Progenitor cell of endocrine pancreas (in vitro differentiated cells): Measurements from ENCODE around the gene PPP1R16B. TPM values are rescaled to one million over a fixed set of nuclear protein-coding genes. Genes with fewer than 3 reads are reported as not detected.
"Not testable (repeated sequence)": the region's sequence is repeated elsewhere in the genome, so short reads cannot be mapped to it uniquely, and the experiment has no call there.

Experiments used
- DNase-seq: peaks from one replicate; pipeline ENCODE4 v3.0.0; 2021; ENCODE audit warnings: low spot score; ENCODE audit not compliant: unreplicated experiment
- H3K27ac Mint-ChIP-seq: 2 replicates; pipeline ENCODE4 v1.8.0; 2021; ENCODE audit warnings: mild to moderate bottlenecking, moderate library complexity, mixed read lengths
- H3K27me3 Mint-ChIP-seq: 2 replicates; pipeline ENCODE4 v1.8.0; 2021; ENCODE audit warnings: mixed read lengths
- H3K36me3 Mint-ChIP-seq: 2 replicates; pipeline ENCODE4 v1.8.0; 2022; ENCODE audit warnings: mixed read lengths; ENCODE audit not compliant: insufficient read depth
- H3K4me1 Mint-ChIP-seq: 2 replicates; pipeline ENCODE4 v1.8.0; 2021; ENCODE audit warnings: low read depth, mixed read lengths
- H3K4me3 Mint-ChIP-seq: 2 replicates; pipeline ENCODE4 v1.8.0; 2021; ENCODE audit warnings: low read depth, mild to moderate bottlenecking, moderate library complexity, mixed read lengths
- H3K9me3 Mint-ChIP-seq: 2 replicates; pipeline ENCODE4 v1.8.0; 2021; ENCODE audit warnings: low read depth, mixed read lengths
- CTCF ChIP-seq: fragments of 200-600 bp; sonication (generic); IDR thresholded peaks from one replicate; pipeline ENCODE4 v1.5.0; 2021; ENCODE audit warnings: antibody characterized with exemption, mild to moderate bottlenecking; ENCODE audit not compliant: unreplicated experiment
- total RNA-seq: library from RNA; stranded (reverse); gene quantifications from 2 replicates; pipeline ENCODE4 v1.2.1, GENCODE V29; 2021

The PPP1R16B gene
- total RNA-seq, 1 donor from 2014 or later, result not detected

DNA sequence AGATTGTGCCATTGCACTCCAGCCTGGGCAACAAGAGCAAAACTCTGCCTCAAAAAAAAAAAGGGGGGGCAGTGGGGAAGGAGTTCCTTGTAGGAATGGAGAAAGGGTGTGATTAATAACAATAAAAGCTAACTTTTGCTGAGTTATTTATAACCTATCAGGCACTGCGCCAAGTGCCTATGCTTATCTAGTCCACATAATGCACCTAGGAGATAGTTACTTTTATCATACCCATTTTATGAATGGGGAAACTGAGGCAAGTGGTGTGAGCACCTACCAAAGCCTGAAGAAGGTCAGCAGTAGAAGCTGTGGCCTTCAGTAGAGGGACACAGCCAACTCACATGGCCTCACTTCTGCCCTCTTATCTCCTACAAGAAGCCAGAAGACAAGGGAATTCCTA lies 13.6 kb upstream of the PPP1R16B start:
- no peak for TF ChIP-seq CTCF
- Mint-ChIP-seq H3K4me3 (no peak overlapping the region), H3K27me3 (peaks cover 3% of the 10 kb centered on the region), H3K9me3 (no peaks in the 10 kb centered on the region), H3K27ac (no peak overlapping the region), H3K36me3 (no peaks in the 10 kb centered on the region), H3K4me1 (no peaks in the 10 kb centered on the region)
- no peak for DNase-seq

- H3K4me3 Mint-ChIP-seq, H3K27me3 Mint-ChIP-seq, H3K36me3 Mint-ChIP-seq, H3K4me1 Mint-ChIP-seq, H3K27ac Mint-ChIP-seq, DNase-seq, H3K9me3 Mint-ChIP-seq: not testable (repeated sequence)
These were observed 11.4 kb upstream of the PPP1R16B start for GRCh38 chr20:38794057-38794456.

DNA sequence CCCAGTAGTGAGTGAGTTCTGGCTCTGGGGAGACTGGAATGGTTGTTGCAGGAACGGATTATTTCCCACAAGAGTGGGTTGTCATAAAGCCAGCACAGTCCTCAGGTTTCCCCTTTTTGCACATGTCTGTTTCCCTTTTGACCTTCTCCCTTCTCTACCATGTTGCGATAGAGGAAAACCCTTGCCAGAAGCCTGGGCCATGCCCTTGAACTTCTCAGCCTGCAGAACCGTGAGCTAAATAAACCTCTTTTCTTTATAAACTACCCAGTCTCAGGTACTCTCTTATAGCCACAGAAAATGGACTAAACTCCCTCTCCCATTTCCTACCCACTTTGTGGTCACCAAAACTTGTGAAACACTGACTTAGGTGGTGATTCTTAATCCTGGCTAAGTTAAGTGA lies 7.2 kb upstream of the PPP1R16B start:
- Mint-ChIP-seq H3K27ac (no peak overlapping the region), H3K36me3 (no peaks in the 10 kb centered on the region), H3K4me1 (no peaks in the 10 kb centered on the region), H3K9me3 (no peaks in the 10 kb centered on the region), H3K27me3 (peaks cover 10% of the 10 kb centered on the region), H3K4me3 (no peak overlapping the region)
- TF ChIP-seq CTCF, result no peak
- no peak for DNase-seq

DNA sequence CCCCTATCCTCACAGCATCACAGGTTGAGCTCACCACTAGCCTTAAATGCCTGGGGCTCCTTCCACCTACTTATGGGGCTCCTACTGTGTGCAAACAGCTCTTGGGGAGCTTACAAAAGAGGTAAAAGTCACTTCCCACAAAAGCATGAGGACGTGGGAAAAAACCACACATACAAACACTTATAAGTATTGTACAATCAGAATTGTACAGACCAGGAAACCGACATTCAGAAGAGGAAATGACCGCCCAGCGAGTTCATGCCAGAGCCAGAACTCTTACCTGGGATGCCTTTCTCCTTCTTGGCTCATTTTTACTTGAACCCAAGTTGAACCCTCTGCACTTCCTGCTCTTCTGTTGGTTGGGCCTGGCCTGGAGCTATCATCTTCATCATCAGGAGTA lies 6.3 kb upstream of the PPP1R16B start:
- peaks cover 17% of the 10 kb centered on the region for H3K27me3 Mint-ChIP-seq
- no peak overlapping the region for H3K4me3 Mint-ChIP-seq
- no peak for DNase-seq
- H3K4me1 Mint-ChIP-seq, result no peaks in the 10 kb centered on the region
- H3K36me3 Mint-ChIP-seq, result no peaks in the 10 kb centered on the region
- H3K9me3 Mint-ChIP-seq, result no peaks in the 10 kb centered on the region
- no peak for TF ChIP-seq CTCF
- no peak overlapping the region for H3K27ac Mint-ChIP-seq

DNA sequence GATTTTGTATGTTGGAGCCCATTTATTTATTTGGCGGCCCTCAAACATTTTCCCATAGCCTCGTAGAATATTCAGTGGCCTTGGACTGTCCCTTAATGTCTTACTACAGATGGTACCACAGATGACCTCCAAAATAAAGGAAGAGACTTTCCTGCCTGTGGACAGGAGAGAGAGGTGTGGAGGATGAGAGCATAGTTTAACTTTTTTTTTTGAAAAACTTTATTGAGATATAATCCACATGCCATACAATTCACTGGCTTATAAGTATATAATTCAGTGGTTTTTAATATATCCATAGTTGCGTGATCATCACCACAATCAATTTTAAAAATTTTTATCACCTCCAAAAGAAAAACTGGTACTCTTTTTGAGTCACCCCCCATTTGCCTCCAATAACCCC lies 4.6 kb upstream of the PPP1R16B start:
- no peaks in the 10 kb centered on the region for H3K4me1 Mint-ChIP-seq
- H3K9me3 Mint-ChIP-seq, result no peaks in the 10 kb centered on the region
- no peaks in the 10 kb centered on the region for H3K36me3 Mint-ChIP-seq
- H3K27ac Mint-ChIP-seq, result no peak overlapping the region
- TF ChIP-seq CTCF, result no peak
- DNase-seq, result no peak
- H3K27me3 Mint-ChIP-seq, result peaks cover 31% of the 10 kb centered on the region
- no peak overlapping the region for H3K4me3 Mint-ChIP-seq

DNA sequence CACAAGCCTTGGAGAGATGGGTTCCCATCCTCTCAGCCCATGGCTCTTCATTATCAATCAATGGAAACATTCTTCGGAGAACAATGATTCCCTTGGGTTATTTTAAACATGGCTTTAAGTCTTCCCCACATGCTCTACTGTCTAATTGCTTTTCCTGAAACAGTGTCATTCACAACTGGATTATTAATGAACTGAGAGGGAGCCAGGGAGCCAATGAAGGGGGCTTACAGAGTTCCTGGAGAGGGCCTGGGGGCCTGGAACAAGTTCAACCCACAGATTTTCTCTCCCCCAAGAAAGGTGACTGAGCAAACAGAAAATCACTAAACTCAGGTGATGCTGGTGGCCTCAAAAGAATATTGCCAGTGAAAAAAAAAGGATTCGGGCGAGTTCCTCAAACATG lies 1.3 kb upstream of the PPP1R16B start:
- no peak for TF ChIP-seq CTCF
- Mint-ChIP-seq H3K27me3 (peaks cover 46% of the 10 kb centered on the region), H3K36me3 (no peaks in the 10 kb centered on the region), H3K4me3 (no peak overlapping the region), H3K27ac (no peak overlapping the region), H3K4me1 (no peaks in the 10 kb centered on the region), H3K9me3 (no peaks in the 10 kb centered on the region)
- DNase-seq, result no peak
